Fibroblast of mammary gland (primary cell): ENCODE measurements around the gene TPPP3.

Experiments used
- DNase-seq: peaks from one replicate; pipeline ENCODE4 v3.0.0-alpha.2; 2010; ENCODE audit warnings: low read depth
- H3K4me3 ChIP-seq: 2 replicates; pipeline ENCODE4 v1.5.1; 2011; ENCODE audit warnings: low read depth, mild to moderate bottlenecking, low read length, moderate library complexity; ENCODE audit not compliant: control insufficient read depth
- TF ChIP-seq, protein P1 (sequence below): conservative IDR thresholded peaks from 2 replicates; pipeline ENCODE4 v1.5.1; 2011; ENCODE audit warnings: low read depth, low read length, inconsistent platforms; ENCODE audit not compliant: control insufficient read depth, insufficient read depth

The TPPP3 gene

DNA sequence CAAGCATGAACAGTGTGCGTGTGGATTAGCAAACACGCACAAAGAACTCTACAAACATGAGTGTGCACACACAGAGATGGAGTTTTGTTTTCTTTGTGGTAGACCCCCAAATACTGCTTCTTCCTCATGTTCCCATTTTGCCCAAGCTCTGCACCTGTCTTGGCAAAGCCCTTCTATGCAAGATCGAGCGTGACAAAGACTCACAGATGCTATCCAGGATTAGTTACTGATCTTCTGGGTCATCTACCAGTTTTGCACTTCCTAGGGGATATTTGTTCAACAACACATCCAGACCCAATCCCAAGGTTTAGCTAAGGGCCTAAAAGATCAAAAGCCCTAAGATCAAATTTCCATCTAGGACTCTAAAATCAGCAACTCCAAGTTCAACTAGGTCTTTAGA, 50.7 kb downstream of the TPPP3 start:
- no peak overlapping the region for H3K4me3 ChIP-seq
- TF ChIP-seq, protein P1, sequence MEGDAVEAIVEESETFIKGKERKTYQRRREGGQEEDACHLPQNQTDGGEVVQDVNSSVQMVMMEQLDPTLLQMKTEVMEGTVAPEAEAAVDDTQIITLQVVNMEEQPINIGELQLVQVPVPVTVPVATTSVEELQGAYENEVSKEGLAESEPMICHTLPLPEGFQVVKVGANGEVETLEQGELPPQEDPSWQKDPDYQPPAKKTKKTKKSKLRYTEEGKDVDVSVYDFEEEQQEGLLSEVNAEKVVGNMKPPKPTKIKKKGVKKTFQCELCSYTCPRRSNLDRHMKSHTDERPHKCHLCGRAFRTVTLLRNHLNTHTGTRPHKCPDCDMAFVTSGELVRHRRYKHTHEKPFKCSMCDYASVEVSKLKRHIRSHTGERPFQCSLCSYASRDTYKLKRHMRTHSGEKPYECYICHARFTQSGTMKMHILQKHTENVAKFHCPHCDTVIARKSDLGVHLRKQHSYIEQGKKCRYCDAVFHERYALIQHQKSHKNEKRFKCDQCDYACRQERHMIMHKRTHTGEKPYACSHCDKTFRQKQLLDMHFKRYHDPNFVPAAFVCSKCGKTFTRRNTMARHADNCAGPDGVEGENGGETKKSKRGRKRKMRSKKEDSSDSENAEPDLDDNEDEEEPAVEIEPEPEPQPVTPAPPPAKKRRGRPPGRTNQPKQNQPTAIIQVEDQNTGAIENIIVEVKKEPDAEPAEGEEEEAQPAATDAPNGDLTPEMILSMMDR, result no peak
- DNase-seq, result no peak

DNA sequence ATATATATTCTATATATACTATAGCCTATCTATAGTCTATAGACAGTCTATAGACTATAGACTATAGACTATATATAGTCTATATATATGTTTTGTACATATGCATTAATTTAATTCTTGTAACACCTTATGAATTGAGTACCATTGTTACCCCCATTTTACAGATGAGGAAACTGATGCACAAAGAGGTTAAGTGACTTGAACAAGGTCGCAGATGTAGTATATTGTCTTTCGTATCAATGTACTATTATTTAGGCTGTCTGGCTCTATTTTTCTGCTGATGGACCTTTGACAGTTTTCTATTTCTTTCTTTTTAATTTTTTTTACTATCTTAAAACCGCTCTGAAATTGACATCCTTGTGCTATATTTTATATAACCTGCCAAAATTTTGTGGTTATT, 52.0 kb downstream of the TPPP3 start:
- TF ChIP-seq, protein P1, result no peak
- H3K4me3 ChIP-seq, result no peak overlapping the region
- no peak for DNase-seq
